NAMALWA (cell line): ENCODE results near the gene HNRNPA0.

ENCODE experiments used
- DNase-seq: peaks from one replicate; pipeline ENCODE4 v3.0.0-alpha.2; 2015; ENCODE audit warnings: low spot score

Gene HNRNPA0

DNA sequence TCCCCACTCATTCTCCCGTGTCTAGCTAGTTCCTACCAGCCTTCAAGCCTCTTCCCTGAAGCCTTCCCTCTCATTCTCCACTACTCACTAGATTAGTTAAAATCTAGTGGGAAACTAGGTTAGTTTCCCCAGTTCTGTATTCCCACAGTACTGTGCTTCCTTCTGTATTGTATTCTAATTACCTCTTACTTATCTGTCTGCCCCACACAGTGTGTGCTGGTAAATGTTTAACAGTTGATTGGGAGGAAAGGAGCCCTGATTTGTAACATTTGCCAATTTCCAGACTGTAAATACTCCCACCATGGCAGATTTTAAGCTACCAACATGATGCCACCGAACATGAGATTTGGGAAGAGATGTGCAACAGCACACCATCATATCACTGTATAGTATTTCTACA, 26.5 kb downstream of the HNRNPA0 start:
- no peak for DNase-seq

DNA sequence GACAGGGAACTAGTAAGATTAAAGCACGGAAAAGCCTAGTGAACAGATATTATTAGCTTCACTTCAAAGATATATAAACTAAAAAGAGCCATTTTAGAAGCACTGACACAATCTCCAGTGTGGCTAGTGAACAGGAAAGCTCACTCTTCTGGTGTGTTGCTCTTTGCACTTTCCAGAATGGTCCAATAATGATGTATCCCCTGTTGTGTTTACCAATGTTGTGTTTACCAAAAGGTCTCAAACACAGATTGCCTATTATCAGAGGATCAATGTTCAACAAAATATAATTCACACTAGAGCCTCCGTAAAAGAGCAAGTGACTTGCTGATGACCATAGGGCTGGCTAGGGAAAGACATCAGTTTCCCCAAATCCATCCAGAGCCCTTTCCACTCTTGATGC, 29.9 kb downstream of the HNRNPA0 start:
- no peak for DNase-seq

DNA sequence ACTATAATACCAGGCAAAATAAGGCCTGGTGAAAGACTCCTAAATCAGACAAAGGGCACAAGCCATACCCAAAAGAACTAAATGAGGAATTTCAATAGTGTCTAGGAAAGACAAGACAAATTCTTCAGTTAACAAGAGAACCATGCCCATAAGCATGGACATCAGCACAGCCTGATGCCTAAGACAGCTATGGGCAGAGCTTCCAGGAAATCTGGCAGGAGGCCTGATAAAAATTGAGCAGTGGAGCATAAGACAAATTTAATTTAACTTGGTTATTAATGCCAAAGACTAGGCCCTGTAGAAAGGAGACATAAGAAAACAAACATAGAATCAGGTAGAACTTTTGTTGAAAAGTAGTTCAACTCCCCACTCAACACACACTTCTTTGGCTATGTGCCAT, 35.6 kb downstream of the HNRNPA0 start:
- no peak for DNase-seq

DNA sequence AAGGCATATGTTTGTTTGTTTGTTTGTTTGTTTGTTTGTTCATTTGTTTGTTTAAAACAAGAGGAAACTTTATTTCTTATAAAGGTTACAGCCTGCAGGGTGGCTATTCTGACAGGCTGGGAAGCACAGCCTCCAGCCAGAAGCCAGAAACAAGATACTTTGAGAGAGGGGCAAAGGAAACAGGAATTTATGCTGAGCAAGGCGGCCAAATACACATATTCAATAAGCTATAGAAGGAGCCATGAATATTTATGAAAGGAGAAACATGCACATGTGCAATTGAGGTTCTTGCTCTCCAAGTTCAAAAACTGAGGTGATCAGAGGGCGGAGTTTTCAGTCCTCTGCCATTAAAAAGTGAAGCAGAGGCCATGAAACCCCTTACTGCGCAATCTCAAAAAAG, 37.8 kb downstream of the HNRNPA0 start:
- DNase-seq = no peak

DNA sequence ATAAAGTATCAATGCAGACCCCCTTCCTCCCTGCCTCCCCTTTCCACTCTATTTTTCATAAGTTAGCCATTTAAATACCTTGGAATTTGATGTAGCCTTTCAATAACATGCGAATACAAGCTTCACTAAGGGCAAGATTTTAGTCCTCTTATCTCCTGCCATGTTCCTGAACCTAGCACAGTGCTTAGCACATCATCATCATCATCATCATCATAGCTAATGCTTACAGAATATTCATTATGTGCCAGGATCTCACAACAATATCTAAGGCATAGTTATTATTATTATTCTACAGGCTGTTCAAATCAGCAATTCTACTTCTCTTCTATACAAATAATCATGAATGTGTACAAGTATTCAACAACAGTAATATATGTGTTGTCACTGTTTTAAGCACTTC, 38.7 kb downstream of the HNRNPA0 start:
- DNase-seq = no peak

DNA sequence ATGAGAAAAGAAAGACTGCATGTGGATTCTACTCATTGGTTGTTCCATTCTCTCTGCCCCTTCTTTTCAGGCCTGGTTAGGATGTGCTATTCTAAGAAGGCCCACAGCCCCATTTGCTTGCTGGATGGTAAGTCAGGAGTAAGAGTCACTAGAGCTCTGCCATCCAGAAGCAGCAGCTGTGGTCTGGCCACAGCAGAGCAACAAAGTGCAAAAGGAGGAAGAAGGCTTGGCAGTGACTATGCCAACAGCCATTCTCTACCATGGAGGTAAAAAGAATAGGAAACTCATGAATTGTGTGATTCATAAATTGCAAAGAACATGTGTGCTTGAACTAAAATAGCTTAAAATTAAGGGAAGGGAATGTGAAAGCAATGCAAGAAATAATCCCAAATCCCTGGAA, 39.2 kb downstream of the HNRNPA0 start:
- DNase-seq = no peak

DNA sequence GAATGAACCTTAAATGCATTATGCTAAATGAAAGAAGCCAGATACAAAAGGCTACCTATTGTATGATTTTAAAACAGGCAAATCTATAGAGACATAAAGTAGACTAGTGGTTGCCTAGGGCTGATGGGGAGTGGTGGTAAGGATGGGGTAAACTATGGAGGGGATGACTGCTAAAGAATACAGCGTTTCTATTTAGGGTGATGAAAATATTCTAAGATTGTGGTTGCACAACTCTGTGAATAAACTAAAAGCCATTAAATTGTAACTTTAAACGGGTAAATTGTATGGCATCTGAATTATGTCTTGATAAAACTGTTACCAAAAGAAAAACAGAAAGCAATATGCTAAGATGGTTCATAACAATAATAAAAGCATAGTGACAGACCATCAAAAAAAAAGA, 39.7 kb downstream of the HNRNPA0 start:
- DNase-seq = no peak

DNA sequence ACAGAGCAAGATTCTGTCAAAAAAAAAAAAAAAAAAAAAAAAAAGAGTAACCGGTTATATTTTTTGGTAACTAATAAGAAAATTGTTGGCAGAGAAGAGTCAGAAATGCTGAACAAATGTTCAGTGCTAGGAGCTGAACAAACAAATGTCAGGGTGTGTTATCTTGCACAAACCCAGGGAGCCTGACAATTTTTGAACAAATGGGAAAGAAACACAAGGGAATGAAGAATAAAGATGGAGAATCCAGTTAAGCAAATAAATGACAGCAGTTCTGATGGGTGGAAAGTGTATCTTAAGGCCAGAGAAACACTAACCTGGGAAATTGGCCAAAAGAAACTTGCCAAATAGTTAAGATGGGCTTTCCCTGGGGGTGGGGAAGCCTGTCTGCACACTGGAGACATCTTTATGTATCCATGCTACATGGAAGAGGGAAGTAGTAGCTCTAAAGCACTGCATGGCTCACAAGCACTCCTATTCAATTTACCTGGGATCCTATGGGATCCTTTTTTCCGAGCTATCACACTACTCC, 42.0 kb downstream of the HNRNPA0 start:
- no peak for DNase-seq

DNA sequence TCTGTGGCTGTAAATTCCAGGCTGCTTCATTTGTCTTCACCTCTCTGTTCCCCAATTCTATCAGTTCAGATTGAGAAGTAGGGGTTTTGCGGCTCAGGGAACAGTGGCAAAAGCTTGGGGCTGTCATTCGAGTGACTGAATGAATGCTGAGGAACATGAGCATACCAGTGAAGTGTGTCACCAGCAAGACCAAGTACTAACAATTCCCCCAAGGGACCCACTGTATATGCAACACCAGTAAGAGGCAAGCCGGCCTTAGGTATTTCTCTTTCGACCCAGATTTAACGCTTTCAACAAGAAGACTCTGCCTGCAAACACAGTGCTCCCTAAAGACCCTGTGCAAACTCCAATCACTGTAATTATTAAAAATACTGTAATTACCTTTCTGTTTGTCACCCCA, 44.1 kb downstream of the HNRNPA0 start:
- no peak for DNase-seq

DNA sequence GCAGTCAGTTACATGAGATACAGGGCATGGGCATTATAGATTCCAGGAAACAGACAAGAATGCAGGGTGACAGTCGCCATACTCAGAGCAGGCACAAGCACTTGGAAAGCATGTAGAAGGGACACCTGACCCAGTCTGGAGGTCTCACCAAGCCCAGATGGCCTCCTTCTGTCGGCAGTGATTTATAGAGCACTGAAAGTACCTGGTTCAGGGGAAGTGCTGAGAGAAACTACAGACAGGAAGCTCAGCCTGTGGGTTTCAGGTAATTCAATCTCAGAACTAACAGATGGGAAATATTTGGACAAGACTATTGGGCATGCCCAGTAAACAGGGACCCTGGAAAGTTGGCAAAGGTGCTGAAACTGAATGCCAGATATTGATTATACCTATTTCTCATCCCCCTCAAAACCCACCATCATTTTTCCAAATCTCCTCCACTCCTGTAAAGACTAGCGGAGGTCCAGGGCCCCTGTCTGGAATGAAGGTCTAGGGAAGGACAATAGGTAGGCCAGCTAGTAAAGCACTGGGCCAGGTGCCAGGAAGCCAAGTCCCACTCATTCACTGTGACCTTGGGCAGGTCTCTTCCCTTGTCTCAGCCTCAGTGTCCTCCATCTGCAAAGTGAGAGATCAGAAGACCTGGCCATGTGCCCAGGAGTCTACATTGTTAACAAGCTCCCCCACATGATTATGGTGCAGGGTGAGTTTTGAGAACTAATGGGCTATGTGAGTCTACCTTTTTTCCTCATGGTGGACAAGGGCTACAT, 45.2 kb downstream of the HNRNPA0 start:
- no peak for DNase-seq

DNA sequence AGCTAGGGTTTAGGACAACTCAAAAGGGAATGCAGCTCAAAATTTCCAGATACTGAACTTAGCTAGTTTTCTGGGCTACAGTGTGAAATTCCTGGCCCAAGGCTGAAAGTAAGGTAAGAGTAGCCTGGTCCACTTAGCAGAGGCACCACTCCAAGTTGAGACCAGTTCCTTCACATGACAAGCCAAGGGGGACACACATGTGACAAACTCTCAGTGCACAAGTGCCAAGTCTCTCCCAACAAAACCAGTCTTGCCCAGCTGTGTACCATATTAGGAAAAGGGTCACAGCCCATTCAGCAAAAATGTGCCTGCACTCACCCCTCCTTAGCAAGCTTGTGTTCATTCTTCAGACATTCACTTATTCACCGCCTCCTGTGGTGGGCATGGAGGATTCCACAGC, 46.1 kb downstream of the HNRNPA0 start:
- DNase-seq = no peak

DNA sequence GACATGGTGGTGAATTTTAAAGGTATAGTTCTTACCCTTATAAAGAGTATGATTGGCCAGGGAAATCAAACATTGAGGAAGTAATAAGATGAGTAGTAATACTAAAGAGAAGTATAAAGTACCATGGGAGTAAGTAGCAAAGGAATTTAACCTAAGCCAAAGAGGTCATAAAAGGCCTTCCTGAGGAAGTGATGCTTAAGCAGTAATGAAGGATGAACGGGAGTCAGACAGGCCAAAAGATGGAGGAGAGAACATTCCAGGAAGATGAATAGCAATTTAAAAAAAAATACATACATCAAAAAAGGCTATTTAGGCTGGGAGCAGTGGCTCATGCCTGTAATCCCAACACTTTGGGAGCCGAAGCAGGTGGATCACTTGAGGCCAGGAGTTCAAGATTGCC, 47.3 kb downstream of the HNRNPA0 start:
- DNase-seq = no peak

DNA sequence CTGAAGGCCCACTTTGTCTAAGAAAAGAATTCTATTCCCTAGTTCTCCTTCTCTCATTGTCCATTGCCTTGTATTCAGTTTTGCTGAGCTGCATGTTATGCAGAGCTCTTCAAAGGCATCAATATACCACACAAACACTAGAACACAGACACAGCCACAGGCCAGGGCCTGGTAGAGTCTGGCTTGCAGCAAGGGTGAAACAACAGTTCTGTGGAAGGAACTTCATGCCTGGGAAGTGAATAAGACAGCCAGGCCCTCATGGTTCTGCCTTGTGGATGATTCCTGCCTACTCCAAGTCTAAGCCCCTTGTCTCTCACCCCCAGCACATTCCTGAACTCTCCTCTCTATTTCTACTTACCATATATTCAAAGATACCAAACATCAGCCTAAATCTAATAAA, 49.1 kb downstream of the HNRNPA0 start:
- DNase-seq = no peak

DNA sequence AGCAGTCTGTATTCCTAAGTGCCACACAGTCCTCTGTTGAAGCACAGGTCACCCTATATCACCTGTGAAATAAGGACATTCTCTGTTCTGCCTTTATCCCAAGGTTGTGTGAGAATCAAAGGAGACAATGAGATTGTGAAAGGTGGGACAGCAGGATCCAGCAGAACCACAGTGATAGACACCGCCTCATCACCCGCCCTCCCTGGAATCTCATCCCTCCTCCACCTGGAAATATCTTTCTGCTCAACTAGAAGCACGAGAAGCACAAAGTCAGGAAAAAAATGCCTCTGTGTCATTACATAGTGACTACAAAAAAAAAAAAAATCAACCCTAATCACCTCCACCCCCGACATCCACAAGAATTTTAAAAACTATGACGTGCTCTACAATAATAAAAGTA, 50.6 kb downstream of the HNRNPA0 start:
- no peak for DNase-seq

DNA sequence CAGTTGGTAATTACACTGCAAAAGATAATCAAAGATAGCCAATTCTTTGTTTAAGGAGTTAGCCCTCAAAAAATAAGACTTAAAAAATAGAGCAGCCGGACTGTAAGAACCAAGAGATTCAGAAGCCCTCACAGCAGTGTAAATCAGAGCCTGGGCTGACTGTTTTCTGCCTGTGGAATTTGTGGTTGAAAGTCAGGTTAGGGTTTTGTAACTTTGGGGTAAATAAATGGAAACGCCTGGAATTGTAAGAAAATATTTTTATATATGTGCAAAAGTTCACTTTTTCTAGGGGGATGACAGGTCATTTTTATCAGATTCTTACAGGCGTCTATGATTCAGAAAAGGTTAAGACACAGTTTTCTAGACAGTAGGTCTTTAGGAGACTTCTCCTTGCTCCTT, 53.9 kb downstream of the HNRNPA0 start:
- DNase-seq = no peak

DNA sequence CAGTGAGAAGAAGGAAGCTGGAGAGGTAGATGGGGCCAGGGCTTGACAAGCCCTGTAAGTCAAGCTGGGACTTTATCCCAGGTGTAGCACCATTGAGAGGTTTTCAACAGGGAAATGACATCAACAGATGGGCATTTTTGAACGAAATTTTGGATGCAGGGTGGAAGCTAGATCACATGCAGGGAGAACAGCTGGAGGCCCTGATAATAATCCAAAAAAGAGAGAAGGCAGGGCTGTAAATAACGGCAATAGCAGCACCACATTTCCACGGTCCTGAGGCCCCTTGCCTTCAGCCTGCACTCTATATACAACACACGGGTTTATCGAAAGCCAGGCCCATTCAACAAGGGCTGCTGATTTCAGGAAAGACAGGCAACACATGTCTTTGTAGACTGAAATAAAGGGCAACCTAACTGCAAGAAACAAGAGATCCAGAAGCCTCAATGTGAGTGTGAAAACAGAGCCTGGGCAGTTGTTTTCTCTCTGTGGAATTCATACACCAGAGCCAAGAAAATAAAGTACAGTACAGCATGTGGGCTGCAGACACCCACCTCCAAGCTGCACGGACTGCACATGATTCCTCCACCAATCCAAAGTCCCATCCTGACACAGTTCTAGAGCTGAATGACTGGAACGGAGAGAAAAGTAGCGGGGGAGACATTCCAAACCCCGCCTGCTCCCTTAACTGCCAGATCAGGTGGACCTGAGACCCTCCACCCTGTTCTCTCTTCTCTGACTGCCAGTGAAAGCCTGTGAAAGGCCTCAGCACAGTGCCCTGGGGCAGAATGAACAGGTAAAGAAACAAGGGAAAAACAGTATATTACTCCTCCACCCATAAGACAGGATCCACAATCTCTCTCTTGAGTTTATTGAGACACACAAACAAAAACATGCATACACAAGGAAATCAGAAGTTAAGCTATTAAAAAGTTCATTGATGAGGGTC, 54.6 kb downstream of the HNRNPA0 start:
- no peak for DNase-seq

DNA sequence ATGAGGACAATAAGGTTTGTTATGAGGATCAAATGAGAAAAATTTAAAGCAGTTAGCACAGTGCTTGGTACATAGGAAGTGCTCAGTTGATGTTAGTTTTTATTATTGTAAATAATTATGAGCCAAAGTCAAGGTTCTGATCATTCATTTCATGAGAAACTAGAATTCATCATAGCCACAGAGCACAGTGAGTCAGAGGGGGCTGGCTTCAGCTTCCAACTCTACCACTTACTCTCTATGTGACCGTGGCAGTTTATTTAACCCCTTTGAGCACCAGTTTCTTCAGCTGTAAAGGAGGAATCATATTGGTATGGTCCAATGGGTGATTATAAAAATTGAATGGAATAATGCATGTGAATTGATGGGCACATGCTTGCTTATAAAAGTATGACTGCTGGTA, 57.7 kb downstream of the HNRNPA0 start:
- no peak for DNase-seq

DNA sequence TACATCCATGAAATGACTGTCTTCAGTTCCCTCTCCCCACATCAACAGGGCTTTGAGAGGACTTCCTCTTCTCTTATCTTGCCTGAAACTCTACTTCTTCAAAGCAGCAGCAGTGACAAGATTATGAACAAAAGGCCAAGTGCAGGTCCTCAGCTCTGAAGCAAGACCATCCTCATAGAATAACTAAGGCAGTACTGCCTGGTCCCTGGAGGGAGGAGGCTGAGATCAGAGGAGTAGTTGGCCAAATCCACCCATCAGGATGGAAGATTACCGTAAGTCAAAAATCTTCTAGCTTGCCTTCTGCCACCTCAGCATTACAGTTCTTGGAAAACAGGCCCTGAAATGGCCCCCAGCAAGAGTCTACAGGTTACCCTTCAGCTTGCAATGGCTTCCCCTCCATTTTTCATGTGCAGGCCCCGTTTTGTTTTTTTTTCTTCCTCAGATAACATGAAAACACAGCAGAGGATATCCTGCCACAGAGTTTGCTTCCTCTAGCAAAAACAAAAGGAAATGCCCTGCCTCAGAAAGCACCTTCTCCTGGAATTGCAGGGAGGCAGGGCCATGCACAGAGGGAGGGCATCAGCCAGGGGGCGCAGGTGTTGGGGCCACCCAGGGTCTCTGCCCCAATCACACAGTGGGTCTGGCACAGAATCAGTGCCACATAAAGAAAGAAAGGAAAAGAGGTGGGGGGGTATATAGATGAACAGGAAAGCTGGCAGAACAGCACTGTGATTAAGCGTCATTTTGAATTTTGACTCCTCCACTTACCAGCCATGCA, 58.3 kb downstream of the HNRNPA0 start:
- no peak for DNase-seq
